ENCODE measurements around the gene GALNT8.

GALNT8 gene

DNA sequence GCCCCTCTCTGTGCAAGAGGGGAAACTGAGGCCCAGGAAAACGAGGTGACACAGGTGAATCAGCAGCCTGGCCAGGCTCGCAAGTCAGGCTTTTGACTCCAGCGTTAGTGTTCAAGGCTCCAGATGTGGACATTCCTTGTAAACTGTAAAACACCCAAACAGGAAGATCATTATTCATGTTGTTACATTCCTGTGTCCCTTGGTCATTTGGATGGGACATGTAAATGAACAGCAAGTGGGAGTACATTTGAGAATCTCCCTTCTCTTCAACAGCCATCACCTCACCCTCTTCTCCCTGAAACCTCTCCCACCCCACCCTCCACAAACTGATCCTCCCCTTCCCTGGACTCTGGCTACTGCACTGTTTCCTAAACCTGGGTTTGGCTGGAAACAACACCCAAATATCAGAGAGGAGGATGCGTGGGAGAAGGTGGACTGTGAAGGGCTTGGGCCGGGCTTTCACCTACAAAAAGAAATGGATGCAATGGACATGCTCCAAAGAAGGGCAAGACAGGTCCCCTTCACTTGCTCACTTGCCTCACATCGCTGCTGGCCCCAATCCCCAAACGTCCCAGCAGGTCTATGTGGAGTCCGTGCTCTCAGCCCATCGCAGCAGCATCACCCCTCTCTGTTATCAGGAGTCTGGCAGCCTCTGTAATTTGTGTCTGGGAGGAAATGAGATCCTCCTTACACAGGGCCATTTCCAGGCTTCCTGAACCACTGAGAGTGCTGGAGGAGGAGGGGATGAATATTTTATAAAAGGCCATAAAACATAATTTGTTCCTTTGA, 76.7 kb downstream of the GALNT8 start:
- peaks cover 5% of the 10 kb centered on the region for H3K4me1 ChIP-seq (ENCODE audit: insufficient read depth, low read length, poor library complexity, severe bottlenecking)
- H3K4me2 ChIP-seq (ENCODE audit: low read depth, low read length, poor library complexity, severe bottlenecking), result no peak overlapping the region
- H3K4me3 ChIP-seq (ENCODE audit: low read length, poor library complexity, severe bottlenecking), result no peak overlapping the region
- H3K9me2 ChIP-seq (replicated peaks; ENCODE audit: low read depth, low read length), result no peaks in the 10 kb centered on the region
- H3K79me2 ChIP-seq (ENCODE audit: insufficient read depth, low read length), result no peaks in the 10 kb centered on the region
- H3K27me3 ChIP-seq (ENCODE audit: insufficient read depth, low read length, poor library complexity, severe bottlenecking), result no peaks in the 10 kb centered on the region
- no peaks in the 10 kb centered on the region for H4K20me1 ChIP-seq (ENCODE audit: insufficient read depth, low read length, poor library complexity, severe bottlenecking)
- H3F3A ChIP-seq (ENCODE audit: low read depth), result no peaks in the 10 kb centered on the region
- H3K36me3 ChIP-seq (ENCODE audit: insufficient read depth, low read length), result no peaks in the 10 kb centered on the region
- no peaks in the 10 kb centered on the region for H3K9me3 ChIP-seq (ENCODE audit: insufficient read depth, low read depth, low read length)
- no peak overlapping the region for H2AFZ ChIP-seq (ENCODE audit: low read length)
- TF ChIP-seq, protein P1, sequence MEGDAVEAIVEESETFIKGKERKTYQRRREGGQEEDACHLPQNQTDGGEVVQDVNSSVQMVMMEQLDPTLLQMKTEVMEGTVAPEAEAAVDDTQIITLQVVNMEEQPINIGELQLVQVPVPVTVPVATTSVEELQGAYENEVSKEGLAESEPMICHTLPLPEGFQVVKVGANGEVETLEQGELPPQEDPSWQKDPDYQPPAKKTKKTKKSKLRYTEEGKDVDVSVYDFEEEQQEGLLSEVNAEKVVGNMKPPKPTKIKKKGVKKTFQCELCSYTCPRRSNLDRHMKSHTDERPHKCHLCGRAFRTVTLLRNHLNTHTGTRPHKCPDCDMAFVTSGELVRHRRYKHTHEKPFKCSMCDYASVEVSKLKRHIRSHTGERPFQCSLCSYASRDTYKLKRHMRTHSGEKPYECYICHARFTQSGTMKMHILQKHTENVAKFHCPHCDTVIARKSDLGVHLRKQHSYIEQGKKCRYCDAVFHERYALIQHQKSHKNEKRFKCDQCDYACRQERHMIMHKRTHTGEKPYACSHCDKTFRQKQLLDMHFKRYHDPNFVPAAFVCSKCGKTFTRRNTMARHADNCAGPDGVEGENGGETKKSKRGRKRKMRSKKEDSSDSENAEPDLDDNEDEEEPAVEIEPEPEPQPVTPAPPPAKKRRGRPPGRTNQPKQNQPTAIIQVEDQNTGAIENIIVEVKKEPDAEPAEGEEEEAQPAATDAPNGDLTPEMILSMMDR (conservative IDR thresholded peaks at IDR 0.05; ENCODE audit: low read length), result no peak
- TF ChIP-seq EZH2phosphoT487 (IDR thresholded peaks at IDR 0.05; ENCODE audit: borderline replicate concordance), result no peak
- no peak overlapping the region for H3K9ac ChIP-seq (ENCODE audit: low read depth, low read length, poor library complexity, severe bottlenecking)

DNA sequence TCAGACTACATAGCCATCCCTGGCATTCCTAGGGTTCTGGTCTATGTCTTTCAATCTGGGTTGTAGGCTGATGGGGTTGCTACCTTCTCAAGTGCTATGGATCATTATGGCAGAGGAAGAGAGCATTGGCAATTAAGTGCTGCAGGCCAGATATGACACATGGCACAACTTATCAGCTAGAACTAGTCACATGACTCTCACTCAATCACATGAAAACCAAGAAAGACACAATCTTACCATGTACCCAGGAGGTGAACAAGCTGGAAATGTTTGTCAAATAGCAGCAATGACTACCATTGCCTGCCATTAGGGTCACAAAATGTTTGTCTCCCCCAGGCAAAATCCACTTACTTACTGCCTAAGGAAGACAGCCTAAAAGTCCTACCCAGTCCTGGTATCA, 80.4 kb downstream of the GALNT8 start:
- Histone ChIP-seq H3K9me3 (ENCODE audit: insufficient read depth, low read depth, low read length) (no peaks in the 10 kb centered on the region), H3K36me3 (ENCODE audit: insufficient read depth, low read length) (no peaks in the 10 kb centered on the region), H3K9me2 (replicated peaks; ENCODE audit: low read depth, low read length) (no peaks in the 10 kb centered on the region), H3K9ac (ENCODE audit: low read depth, low read length, poor library complexity, severe bottlenecking) (no peak overlapping the region), H3K4me2 (ENCODE audit: low read depth, low read length, poor library complexity, severe bottlenecking) (no peak overlapping the region), H3K4me3 (ENCODE audit: low read length, poor library complexity, severe bottlenecking) (no peak overlapping the region), H3K4me1 (ENCODE audit: insufficient read depth, low read length, poor library complexity, severe bottlenecking) (peaks cover 5% of the 10 kb centered on the region), H2AFZ (ENCODE audit: low read length) (no peak overlapping the region), H3K27me3 (ENCODE audit: insufficient read depth, low read length, poor library complexity, severe bottlenecking) (no peaks in the 10 kb centered on the region), H3K79me2 (ENCODE audit: insufficient read depth, low read length) (no peaks in the 10 kb centered on the region), H4K20me1 (ENCODE audit: insufficient read depth, low read length, poor library complexity, severe bottlenecking) (no peaks in the 10 kb centered on the region), H3F3A (ENCODE audit: low read depth) (no peaks in the 10 kb centered on the region)
- TF ChIP-seq EZH2phosphoT487 (IDR thresholded peaks at IDR 0.05; ENCODE audit: borderline replicate concordance), result no peak
- TF ChIP-seq, protein P1 (conservative IDR thresholded peaks at IDR 0.05; ENCODE audit: low read length), result no peak

DNA sequence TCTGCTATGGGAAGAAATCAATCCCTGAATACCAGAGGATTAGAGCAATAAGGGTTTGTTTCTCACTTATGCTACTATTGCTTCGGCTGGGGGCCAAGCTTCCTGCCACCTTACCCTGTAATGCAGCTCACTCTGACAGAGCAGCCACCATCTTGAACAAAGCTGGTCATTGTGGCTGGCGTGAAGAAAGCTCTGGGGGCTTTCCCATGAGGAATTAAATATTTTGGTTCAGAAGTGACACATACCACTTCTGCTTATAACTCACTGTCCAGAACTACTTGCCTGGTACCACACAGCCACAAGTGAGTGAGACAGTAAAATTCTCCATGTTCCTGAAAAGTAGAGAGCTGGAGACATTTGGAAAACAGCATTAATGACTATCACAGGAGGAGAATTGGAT, 82.6 kb downstream of the GALNT8 start:
- H3K27me3 ChIP-seq (ENCODE audit: insufficient read depth, low read length, poor library complexity, severe bottlenecking), result no peaks in the 10 kb centered on the region
- no peak for TF ChIP-seq EZH2phosphoT487 (IDR thresholded peaks at IDR 0.05; ENCODE audit: borderline replicate concordance)
- TF ChIP-seq, protein P1 (conservative IDR thresholded peaks at IDR 0.05; ENCODE audit: low read length), result no peak
- no peak overlapping the region for H3K9ac ChIP-seq (ENCODE audit: low read depth, low read length, poor library complexity, severe bottlenecking)
- H3K4me3 ChIP-seq (ENCODE audit: low read length, poor library complexity, severe bottlenecking), result no peak overlapping the region
- no peaks in the 10 kb centered on the region for H3F3A ChIP-seq (ENCODE audit: low read depth)
- no peaks in the 10 kb centered on the region for H3K9me2 ChIP-seq (replicated peaks; ENCODE audit: low read depth, low read length)
- no peaks in the 10 kb centered on the region for H4K20me1 ChIP-seq (ENCODE audit: insufficient read depth, low read length, poor library complexity, severe bottlenecking)
- no peak overlapping the region for H2AFZ ChIP-seq (ENCODE audit: low read length)
- H3K79me2 ChIP-seq (ENCODE audit: insufficient read depth, low read length), result no peaks in the 10 kb centered on the region
- no peaks in the 10 kb centered on the region for H3K9me3 ChIP-seq (ENCODE audit: insufficient read depth, low read depth, low read length)
- H3K4me1 ChIP-seq (ENCODE audit: insufficient read depth, low read length, poor library complexity, severe bottlenecking), result peaks cover 18% of the 10 kb centered on the region
- no peak overlapping the region for H3K4me2 ChIP-seq (ENCODE audit: low read depth, low read length, poor library complexity, severe bottlenecking)
- no peaks in the 10 kb centered on the region for H3K36me3 ChIP-seq (ENCODE audit: insufficient read depth, low read length)
